GM21825 (cell line): ENCODE data around the gene RPS24.

Source experiments
- ATAC-seq: cut with Tn5 transposase; IDR thresholded peaks from one replicate; pipeline ENCODE4 v1.9.1; 2021; ENCODE audit warnings: mild to moderate bottlenecking, moderate library complexity; ENCODE audit not compliant: unreplicated experiment

The RPS24 gene

GRCh38 chr10:78081292-78081691, 47.6 kb downstream of the RPS24 start:
- no peak for ATAC-seq

GRCh38 chr10:78082636-78083035, 49.0 kb downstream of the RPS24 start:
- ATAC-seq: no peak
